DMS153 (cell line): ENCODE data around the gene ACTN4.

ENCODE experiments used
- DNase-seq: peaks from one replicate; lab custom pipeline; 2025; lab: John Stamatoyannopoulos, UW

ACTN4 gene

DNA sequence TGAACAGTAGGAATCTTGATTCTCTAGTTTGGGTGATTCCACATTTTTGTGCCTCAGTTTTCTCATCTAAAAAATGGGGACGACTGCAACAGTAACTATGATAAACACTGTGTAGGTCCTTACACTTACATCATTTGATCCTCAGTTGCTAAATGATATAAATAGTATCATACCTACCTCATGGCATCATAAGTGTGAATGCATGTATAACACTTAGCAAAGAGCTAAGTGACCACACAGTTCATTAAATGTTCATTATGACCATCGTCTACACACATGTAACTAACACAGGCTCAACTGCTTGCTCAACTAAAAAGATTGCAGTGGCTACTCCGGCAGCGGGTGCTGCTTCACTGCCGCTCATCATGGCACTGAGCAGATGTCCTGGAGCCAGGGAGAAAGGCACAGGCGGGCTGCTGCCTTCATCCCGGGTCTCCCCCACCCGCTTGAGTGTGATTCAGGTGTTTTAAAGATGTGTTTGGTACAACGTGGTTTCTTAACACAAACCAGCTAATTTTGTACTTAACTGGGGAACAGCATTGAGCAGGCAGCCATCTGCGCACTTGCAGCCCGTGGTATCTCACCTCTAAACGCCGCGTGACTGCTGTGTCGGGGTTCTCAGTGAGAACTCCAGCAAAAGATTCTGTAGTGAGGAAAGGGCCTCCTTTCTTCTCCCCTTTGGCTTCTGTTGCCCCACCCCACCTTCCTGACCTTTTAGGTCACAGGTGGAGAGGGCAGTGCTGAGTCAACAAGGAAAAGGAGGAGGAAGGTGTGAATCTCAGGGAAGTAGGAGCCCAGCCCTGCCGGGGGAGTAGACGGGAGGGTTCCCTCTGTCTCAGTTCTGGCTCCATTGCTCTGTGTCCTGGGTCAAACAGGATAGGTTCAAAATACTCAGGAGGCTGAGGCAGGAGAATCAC, 11.7 kb upstream of the ACTN4 start:
- DNase-seq, result no peak

DNA sequence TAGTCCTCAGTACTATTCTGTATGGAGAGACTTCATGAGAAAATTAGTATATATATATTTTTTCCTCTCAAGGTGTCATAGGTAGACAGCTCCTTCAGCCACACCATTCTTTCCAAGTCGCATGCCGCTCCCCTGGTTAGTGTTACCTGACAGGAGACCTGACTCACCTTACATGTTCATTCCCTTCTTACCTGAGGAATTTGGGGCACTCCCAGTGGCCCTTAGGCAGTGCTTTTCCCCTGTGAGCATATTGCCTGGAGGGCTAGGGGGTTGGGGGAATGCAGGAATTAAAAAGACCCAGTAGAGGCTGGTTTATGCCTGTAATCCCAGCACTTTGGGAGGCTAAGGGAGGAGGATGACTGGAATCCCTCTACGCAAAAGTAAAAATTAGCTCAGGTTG, 9.0 kb upstream of the ACTN4 start:
- DNase-seq, result no peak

DNA sequence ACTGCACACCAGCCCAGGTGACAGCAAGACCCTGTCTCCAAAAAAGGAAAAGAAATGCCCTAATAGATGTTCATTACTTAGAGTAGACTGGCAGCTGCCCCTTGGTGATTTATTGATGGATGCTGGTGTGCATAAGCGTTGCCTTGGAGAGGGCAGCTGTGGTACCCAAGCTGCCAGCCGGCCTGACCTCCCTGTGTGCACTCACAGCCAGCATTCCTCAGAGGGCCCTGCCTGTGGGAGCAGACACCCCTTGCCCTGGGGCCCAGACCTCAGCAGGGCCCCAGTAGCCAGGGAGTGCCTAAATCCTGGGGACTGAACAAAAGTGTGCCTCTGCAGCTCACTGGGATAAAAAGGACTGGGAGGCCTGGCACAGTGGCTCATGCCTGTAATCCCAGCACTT, 7.8 kb upstream of the ACTN4 start:
- DNase-seq, result no peak

DNA sequence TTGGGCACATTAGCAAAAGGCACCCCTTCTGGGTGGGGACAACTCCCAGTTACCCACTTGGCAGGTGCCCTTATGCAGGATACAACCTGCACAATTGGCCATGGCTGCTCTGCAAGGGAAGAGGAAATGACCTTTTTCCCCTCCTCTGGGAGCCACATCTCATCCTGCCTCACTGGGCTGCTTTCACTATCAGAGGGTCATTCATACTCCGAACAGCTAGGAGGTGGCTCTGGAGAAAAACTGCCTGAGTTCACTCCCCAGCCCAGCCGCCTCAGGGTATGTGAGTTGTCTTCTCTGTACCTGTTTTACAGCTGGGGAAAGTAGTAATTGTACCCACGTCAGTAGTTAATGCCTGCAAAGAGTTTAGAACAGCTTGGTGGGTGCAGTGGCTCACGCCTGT, 7.1 kb upstream of the ACTN4 start:
- no peak for DNase-seq

DNA sequence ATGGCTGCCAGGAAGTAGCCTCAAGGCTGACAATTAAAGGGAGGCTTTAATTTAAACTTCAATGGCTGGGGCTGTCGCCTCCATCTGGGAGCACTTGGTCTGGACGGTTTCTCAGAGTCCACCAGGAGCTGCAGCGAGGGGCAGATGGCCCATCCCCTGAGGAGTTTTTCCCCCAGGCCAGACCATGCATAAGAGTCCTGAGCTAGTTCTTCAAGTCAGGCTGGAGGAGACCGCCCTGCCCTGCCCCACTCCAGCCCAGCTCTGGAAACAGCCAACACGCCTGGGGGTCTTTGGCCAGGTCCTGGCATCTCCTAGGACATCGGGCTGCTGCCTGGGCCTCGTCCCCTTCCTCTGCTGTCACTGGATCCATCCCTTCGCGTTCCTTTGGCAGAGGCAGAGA, 5.3 kb upstream of the ACTN4 start:
- no peak for DNase-seq

- DNase-seq, result no peak
Observed at GRCh38 chr19:38644719-38645118, 2.7 kb upstream of the ACTN4 start.

- DNase-seq, result no peak
Observed at GRCh38 chr19:38647966-38648768, 718 bp downstream of the ACTN4 start.

- no peak for DNase-seq
Observed at GRCh38 chr19:38648769-38649304, 1.4 kb downstream of the ACTN4 start.

- DNase-seq, result no peak
Observed at GRCh38 chr19:38649305-38650171, 2.1 kb downstream of the ACTN4 start.

DNA sequence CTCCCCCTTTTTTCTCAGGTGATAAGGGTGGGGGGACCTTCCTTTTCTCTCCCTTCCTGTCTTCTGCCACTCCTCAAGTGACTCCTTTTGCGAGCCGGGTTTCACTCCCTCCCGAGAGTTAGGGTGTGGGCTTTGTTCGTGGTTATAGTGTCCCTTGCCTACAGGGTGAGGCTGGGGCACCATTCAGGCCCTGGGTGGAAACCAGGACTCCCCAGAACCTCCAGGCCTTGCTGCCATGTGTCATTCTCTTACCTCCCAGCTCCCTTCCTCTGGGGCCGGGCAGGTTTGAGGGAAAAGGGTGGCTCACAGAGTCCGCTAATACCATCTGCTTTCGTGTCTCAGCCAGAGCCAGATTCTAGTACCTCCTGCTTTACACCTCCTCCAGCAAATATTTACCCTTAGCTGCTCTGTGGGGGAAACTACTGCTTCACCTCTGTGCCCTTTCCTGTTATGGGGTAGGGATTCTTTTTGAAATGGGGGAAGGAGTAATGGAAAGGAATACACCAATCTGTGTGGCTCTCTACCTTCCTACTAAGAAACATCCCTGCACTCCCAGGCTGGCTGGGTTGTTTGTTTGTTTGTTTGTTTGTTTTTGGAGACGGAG, 2.8 kb downstream of the ACTN4 start:
- no peak for DNase-seq

GRCh38 chr19:38650911-38651584, 3.6 kb downstream of the ACTN4 start:
- DNase-seq, result no peak

DNA sequence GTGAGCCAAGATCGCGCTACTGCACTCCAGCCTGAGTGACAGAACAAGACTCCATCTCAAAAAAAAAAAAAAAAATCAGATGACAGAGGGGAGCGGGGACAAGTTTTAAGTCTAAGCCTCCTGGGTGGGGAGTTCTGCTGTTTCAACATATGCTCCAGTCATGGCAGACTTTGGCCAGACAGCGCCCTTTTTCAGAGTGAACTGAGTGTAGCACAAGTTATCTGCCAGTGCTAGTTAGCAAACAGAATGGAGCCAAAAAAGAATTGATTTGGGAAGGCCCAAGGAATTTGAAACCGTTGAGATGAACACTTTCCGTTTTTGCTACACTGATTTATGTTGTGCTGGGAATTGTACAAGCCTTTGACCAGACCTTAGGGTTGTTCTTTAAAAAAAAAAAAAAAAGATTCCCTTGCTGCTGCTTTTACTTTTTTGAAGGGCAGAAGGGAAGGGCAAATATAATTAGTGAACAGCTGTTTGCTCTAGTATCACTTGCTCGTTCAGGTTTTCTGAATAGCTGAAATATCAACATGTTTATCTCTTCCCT, 5.7 kb downstream of the ACTN4 start:
- no peak for DNase-seq

DNA sequence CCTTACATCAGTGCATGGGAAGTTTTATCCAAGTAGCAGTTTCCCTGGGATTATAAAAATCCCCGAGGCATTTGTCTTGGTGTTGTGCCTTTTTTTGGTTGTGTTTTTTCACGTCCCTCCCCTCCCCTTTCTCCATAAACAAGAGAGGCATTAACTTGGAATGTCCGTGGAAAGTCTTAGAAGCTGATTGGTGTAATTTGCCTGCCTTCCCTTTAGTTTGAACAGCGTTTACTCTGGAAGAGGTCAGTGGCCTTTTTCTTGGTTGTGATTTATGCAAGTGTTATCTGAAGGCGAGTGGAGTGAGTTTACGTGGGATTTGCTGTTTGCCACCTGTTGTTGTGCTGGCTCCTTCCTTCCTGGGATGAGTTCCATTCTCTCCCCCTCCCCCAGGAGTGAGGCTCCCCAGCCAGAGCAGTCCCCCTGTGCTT, 7.2 kb downstream of the ACTN4 start:
- DNase-seq, result no peak

- DNase-seq, result no peak
Observed at GRCh38 chr19:38655148-38655824, 7.8 kb downstream of the ACTN4 start.

DNA sequence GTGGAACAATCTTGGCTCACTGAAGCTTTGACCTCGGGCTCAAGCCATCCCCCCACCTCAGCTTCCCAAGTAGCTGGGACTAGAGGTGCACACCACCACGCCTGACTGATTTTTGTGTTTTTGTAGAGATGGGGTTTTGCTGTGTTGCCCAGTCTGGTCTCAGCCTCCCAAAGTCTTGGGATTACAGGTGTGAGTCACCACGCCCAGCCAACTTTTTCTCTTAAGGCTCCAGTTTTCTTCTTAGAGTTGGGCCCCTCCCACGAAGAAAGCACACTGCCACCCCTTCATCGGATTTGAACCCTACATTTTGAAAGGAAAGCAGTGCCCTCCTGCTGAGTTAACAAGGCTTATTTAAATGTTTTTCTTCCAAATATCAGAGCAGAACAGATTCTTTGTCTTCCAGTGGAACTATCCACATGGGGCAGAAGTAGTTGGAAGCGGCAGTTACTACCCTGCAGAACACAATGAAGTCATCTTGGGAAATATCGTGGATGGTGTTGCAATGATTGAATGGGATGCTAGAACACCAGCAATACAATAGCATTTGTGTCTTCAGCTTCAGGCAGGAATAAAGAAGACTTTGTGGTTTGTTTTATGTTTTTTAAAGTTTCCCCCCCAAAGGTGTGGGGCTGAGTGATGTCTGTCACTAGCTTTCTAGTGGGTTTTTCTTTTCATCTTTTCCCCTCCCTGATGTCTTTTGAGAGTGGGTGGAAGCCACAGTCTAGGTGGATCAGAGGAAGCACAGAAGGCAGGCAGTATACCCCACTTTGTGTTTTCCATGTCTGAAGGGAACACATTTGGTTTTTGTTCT, 8.9 kb downstream of the ACTN4 start:
- DNase-seq, result no peak

- no peak for DNase-seq
Observed at GRCh38 chr19:38657633-38658222, 10.3 kb downstream of the ACTN4 start.

DNA sequence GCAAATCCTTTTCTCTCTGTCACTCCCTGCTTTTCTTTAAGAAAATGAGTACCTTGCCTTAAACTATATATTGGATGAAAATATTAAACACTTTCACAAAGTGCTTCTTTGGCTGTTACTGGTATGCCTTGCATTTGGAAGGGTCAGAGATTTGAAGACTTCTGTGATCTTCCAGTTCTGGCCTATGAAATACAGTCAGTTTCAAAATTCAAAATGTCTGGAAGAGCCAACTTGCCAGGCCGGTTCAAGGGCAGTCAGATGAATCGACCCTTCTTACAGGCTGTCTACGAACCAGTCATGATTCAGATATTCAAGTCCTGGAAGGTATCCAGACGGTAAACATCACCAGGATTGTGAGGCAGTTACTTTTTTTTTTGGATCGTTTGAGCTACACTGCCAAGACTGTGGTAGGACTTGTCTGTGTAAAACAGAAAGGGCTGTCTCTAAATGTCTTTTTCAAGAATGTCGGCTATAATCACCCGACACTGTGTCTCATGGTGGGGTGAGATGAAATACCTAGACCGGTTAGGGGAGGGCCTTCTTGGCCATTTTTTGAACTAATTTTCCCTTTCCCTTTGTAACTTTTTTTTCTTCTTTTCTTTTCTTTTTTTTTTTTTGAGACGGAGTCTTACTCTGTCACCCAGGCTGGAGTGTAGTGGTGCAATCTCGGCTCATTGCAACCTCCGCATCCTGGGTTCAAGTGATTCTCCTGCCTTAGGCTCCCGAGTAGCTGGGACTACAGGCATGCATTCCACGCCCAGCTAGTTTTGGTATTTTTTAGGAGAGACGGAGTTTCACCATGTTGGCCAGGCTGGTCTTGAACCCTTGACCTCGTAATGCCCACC, 11.2 kb downstream of the ACTN4 start:
- DNase-seq, result peak; percentile 79

- no peak for DNase-seq
Observed at GRCh38 chr19:38660724-38661123, 13.3 kb downstream of the ACTN4 start.
